NT2/D1 (cell line): ENCODE measurements around the gene ANGPTL2.

ENCODE experiments used
- DNase-seq: peaks from one replicate; pipeline ENCODE4 v3.0.0-alpha.2; 2011; ENCODE audit warnings: low read depth, low spot score
- H3K27me3 ChIP-seq: 2 replicates; pipeline ENCODE4 v1.6.0; 2011; ENCODE audit warnings: mild to moderate bottlenecking; ENCODE audit not compliant: insufficient read length, insufficient read depth
- H3K36me3 ChIP-seq: 2 replicates; pipeline ENCODE4 v1.6.1; 2011; ENCODE audit warnings: mild to moderate bottlenecking, low read length, mixed read lengths; ENCODE audit not compliant: insufficient read depth, insufficient read length
- H3K4me1 ChIP-seq: 2 replicates; pipeline ENCODE4 v1.5.1; 2011; ENCODE audit not compliant: insufficient read depth, insufficient read length
- H3K4me3 ChIP-seq: 2 replicates; pipeline ENCODE4 v1.5.1; 2011; ENCODE audit warnings: low read depth; ENCODE audit not compliant: insufficient read length
- H3K9ac ChIP-seq: 2 replicates; pipeline ENCODE4 v1.6.0; 2011; ENCODE audit warnings: low read depth; ENCODE audit not compliant: insufficient read length
- H3K9me3 ChIP-seq: 2 replicates; pipeline ENCODE4 v1.5.1; 2011; ENCODE audit warnings: mild to moderate bottlenecking, low read length; ENCODE audit not compliant: insufficient read depth
- SUZ12 ChIP-seq: IDR thresholded peaks from 2 replicates; pipeline ENCODE4 v1.6.1; 2011; ENCODE audit not compliant: insufficient read length, insufficient read depth; ENCODE audit errors: extremely low read depth
- YY1 ChIP-seq: IDR thresholded peaks from 2 replicates; pipeline ENCODE4 v1.6.1; 2011; ENCODE audit not compliant: insufficient read length, insufficient read depth
- ZNF274 ChIP-seq: IDR thresholded peaks from 2 replicates; pipeline ENCODE4 v1.6.1; 2011; ENCODE audit warnings: mild to moderate bottlenecking, low read depth, low read length

ANGPTL2 gene

DNA sequence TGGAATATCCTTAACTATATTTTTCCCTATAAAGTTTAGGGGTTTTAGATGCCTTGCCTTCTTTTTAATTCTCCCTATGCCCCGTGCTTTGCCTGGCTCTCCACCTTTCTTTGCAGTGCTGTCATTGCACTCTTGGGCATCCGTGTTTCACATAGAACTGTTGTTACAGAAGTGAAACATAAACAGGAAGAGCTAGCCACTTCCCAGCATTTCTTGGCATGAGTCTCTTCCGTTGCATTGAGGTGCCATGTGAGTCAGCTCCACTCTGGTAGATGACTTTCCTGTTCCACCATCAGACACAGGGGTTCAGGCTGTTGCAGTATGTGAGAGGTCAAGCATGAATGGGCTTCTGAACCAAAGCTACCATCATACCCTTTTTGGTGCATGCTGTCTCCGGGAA lies 73.4 kb downstream of the ANGPTL2 start:
- Histone ChIP-seq H3K36me3 (no peaks in the 10 kb centered on the region), H3K4me3 (no peak overlapping the region), H3K27me3 (no peaks in the 10 kb centered on the region), H3K9ac (no peak overlapping the region), H3K4me1 (no peaks in the 10 kb centered on the region), H3K9me3 (no peaks in the 10 kb centered on the region)
- TF ChIP-seq SUZ12 = no peak
- no peak for TF ChIP-seq YY1
- no peak for TF ChIP-seq ZNF274
- DNase-seq = no peak

DNA sequence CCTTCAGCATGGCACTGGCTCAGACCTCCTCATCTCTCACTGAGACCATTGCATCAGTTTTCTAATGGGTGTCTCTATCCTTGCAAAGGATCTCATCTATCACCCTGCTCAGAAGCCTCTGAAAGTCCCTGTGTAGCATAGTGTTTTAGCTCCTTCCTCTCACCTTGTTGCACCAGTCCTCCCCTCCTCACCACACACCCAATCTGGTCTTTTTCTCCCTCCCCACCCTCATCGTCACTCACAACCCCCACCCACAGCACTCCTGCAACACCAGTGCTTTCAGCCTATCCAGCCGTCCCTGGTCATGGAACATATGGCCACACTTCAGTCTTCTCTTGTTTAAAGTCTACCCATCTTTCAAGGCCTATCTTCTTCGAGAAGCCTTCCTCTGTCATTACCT lies 74.5 kb downstream of the ANGPTL2 start:
- TF ChIP-seq ZNF274 = no peak
- no peak for TF ChIP-seq SUZ12
- Histone ChIP-seq H3K36me3 (no peaks in the 10 kb centered on the region), H3K9me3 (no peaks in the 10 kb centered on the region), H3K9ac (no peak overlapping the region), H3K27me3 (no peaks in the 10 kb centered on the region), H3K4me3 (no peak overlapping the region), H3K4me1 (no peaks in the 10 kb centered on the region)
- no peak for DNase-seq

DNA sequence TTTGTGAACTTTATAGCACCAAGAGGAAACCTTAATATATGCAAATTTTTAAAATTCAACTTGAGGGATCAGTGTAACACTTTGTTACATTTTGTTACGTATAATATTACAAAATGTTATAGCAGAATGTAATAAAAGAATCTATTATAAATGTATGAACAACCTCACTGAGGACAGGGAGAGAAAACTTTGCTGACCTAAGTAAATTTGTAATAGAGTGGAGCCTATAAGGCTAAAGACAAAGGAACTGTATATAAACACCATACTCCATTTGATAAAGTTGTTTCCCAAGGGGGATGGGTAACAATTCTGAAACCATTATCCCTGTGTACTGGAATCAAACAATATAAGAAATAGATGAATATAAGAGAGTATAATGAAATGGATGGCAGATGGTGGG lies 77.3 kb downstream of the ANGPTL2 start:
- Histone ChIP-seq H3K9ac (no peak overlapping the region), H3K9me3 (no peaks in the 10 kb centered on the region), H3K27me3 (no peaks in the 10 kb centered on the region), H3K4me1 (no peaks in the 10 kb centered on the region), H3K4me3 (no peak overlapping the region), H3K36me3 (no peaks in the 10 kb centered on the region)
- no peak for TF ChIP-seq SUZ12
- TF ChIP-seq ZNF274 = no peak
- no peak for TF ChIP-seq YY1
- no peak for DNase-seq

DNA sequence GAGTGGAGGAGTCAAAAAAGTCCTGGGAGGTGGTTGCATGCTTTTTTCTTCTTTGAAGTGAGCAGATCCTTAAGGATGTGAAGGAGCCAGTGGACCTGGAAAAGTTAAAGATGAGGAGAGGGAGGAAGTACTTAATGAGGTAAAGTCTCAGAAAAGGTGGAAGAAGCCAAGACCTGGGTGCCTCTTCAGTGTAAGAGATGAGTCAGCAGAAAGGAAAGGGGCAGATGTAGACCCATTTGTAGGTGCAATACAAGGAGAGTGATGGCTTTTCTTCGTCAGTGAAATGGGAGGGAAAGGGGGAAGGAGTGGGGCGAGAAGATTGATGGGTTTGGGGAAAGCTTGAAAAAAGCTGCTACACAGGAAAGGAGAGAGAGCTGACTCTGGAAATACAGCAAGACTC lies 82.9 kb downstream of the ANGPTL2 start:
- Histone ChIP-seq H3K9ac (no peak overlapping the region), H3K4me1 (no peaks in the 10 kb centered on the region), H3K9me3 (no peaks in the 10 kb centered on the region), H3K36me3 (no peaks in the 10 kb centered on the region), H3K4me3 (no peak overlapping the region), H3K27me3 (no peaks in the 10 kb centered on the region)
- TF ChIP-seq ZNF274 (no peak), SUZ12 (no peak), YY1 (no peak)
- no peak for DNase-seq

DNA sequence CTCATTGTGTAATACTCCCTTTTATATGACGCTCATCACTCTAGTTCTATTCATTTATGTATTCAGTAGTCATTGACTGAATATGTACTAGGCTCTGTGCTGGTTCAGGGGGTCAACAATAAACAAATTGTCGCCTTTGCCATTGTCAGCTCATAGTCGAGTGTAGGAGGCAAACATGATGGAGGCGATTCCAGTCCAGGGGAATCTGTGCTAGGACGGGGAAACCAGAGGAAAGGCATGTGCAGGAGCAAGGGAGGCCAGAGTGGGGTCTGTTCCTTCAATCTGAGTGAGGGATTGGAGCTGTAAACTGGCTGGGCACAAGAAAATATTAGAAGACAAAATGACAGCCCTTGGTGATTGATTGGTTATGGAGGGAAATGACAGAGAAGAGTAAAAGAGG lies 83.9 kb downstream of the ANGPTL2 start:
- H3K9ac ChIP-seq = no peak overlapping the region
- no peak for TF ChIP-seq SUZ12
- no peak for TF ChIP-seq YY1
- no peak for TF ChIP-seq ZNF274
- H3K27me3 ChIP-seq = no peaks in the 10 kb centered on the region
- DNase-seq = no peak
- H3K36me3 ChIP-seq = no peaks in the 10 kb centered on the region
- no peaks in the 10 kb centered on the region for H3K4me1 ChIP-seq
- H3K9me3 ChIP-seq = no peaks in the 10 kb centered on the region
- H3K4me3 ChIP-seq = no peak overlapping the region
